PC-3 (cell line): ENCODE data around the gene LPAR1.

ENCODE experiments used
- CTCF ChIP-seq: fragments of 300-600 bp; sonication (generic); conservative IDR thresholded peaks from 2 replicates; pipeline ENCODE4 v1.5.1; 2017; ENCODE audit warnings: antibody characterized with exemption, low read depth, mild to moderate bottlenecking, low read length
- EZH2 ChIP-seq: fragments of 300-600 bp; sonication (generic); IDR thresholded peaks from one replicate; pipeline ENCODE4 v1.6.1; 2017; ENCODE audit warnings: antibody characterized with exemption, mild to moderate bottlenecking, low read length; ENCODE audit not compliant: unreplicated experiment
- EZH2phosphoT487 ChIP-seq: fragments of 300-600 bp; sonication (generic); IDR thresholded peaks from 2 replicates; pipeline ENCODE4 v1.6.1; 2018; ENCODE audit warnings: mild to moderate bottlenecking, antibody characterized with exemption, low read length, borderline replicate concordance

DNA sequence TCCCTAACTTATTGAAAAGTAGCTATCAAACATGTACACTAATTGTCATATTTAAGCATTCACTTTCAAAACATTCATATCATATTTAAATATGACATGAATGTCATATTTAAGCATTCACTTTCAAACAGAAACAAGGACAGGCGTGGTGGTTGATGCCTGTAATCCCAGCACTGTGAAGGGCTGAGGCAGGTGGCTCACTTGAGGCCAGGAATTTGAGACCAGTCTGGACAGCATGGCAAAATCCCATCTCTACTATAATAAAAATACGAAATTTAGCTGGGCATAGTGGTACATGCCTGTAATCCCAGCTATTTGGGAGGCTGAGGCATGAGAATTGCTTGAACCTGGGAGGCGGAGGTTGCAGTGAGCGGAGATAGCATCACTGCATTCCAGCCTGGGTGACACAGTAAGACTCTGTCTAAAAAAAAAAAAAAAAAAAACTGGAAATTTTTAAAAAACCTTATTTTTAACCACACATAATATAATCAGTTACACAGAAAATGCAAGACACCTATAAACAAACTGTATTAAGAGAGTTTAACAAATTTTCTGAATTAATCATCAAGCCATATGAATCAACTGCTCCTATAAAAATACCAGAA is 88.1 kb downstream of the LPAR1 start:
- no peak for TF ChIP-seq CTCF
- TF ChIP-seq EZH2, result no peak
- TF ChIP-seq EZH2phosphoT487, result no peak
